Ishikawa (cell line): ENCODE measurements around the gene ST3GAL3.

Source experiments
- EP300 ChIP-seq: IDR thresholded peaks from 2 replicates; pipeline ENCODE4 v1.6.1; 2012; ENCODE audit warnings: borderline replicate concordance
- MAX ChIP-seq: IDR thresholded peaks from 2 replicates; pipeline ENCODE4 v1.6.1; 2012
- RAD21 ChIP-seq: IDR thresholded peaks from 2 replicates; pipeline ENCODE4 v1.6.1; 2012; ENCODE audit warnings: low read depth
- REST ChIP-seq: IDR thresholded peaks from 2 replicates; pipeline ENCODE4 v1.6.1; 2012; ENCODE audit warnings: low read depth, mild to moderate bottlenecking
- TAF1 ChIP-seq: IDR thresholded peaks from 2 replicates; pipeline ENCODE4 v1.6.1; 2012; ENCODE audit warnings: low read depth, mild to moderate bottlenecking
- TEAD4 ChIP-seq: IDR thresholded peaks from 2 replicates; pipeline ENCODE4 v1.6.1; 2012
- YY1 ChIP-seq: IDR thresholded peaks from 2 replicates; pipeline ENCODE4 v1.6.1; 2012; ENCODE audit warnings: low read depth
- ZBTB7A ChIP-seq: IDR thresholded peaks from 2 replicates; pipeline ENCODE4 v1.6.1; 2012; ENCODE audit warnings: low read depth

GRCh38 chr1:43861337-43861736, 154.0 kb downstream of the ST3GAL3 start:
- TF ChIP-seq TAF1: no peak
- TF ChIP-seq EP300: no peak
- no peak for TF ChIP-seq YY1
- TF ChIP-seq REST: no peak
- TF ChIP-seq TEAD4: no peak
- no peak for TF ChIP-seq MAX
- TF ChIP-seq RAD21: no peak
- TF ChIP-seq ZBTB7A: no peak
